Adrenal gland (tissue), 12 donors: Measurements from ENCODE around the gene PNPLA1. TPM values are rescaled to one million over a fixed set of nuclear protein-coding genes. Genes with fewer than 3 reads are reported as not detected.

Experiments used
- DNase-seq, 7 donors: peaks; one replicate each; pipeline ENCODE4 v3.0.0-alpha.2; 2019 to 2020
- H3K27ac ChIP-seq, 5 donors: fragments of 200-600 bp; sonication (generic) in 4 of 5; 1 replicate in 3 of 5; 2 replicates in 2 of 5; pipeline versions ENCODE4 v1.5.1 to v1.8.0; 2016 to 2020; ENCODE audit warnings: mild to moderate bottlenecking in 1 of 5
- H3K27me3 ChIP-seq: fragments of 200-600 bp; 2 replicates; pipeline ENCODE4 v1.8.0; 2021
- H3K36me3 ChIP-seq, 2 donors: fragments of 200-600 bp; replicated peaks in 1 of 2; 1 replicate in 1 of 2; 2 replicates in 1 of 2; pipeline versions ENCODE4 v1.5.1 to v1.8.0; 2018 to 2022
- H3K4me1 ChIP-seq, 2 donors: fragments of 200-600 bp; replicated peaks in 1 of 2; 1 replicate in 1 of 2; 2 replicates in 1 of 2; pipeline versions ENCODE4 v1.5.1 to v1.8.0; 2018 to 2021
- H3K4me3 ChIP-seq, 4 donors: fragments of 200-600 bp; sonication (generic) in 3 of 4; one replicate each; pipeline ENCODE4 v1.5.1; 2016 to 2018
- H3K9me3 ChIP-seq, 3 donors: fragments of 200-600 bp; sonication (generic) in 1 of 3; replicated peaks in 1 of 3; 1 replicate in 2 of 3; 2 replicates in 1 of 3; pipeline versions ENCODE4 v1.5.1 to v1.8.0; 2016 to 2021
- POLR2A ChIP-seq, 2 donors: fragments of 450-650 bp; IDR thresholded peaks; one replicate each; pipeline ENCODE4 v1.6.1; 2017; ENCODE audit warnings: antibody characterized with exemption in 2 of 2, mild to moderate bottlenecking in 2 of 2, moderate library complexity in 1 of 2
- WGBS, 4 donors: extraction: QIAGEN DNeasy Blood & Tissue Kit in 2 of 4; methylation state at CpG; one replicate each; pipeline versions ENCODE4 v1.1.5 to v1.1.7; 2013 to 2017; 5-methylcytosine and 5-hydroxymethylcytosine counted together
- intact Hi-C, 2 donors: fragments of 100-400 bp; cut with DNase I; formaldehyde crosslinking; loops; one replicate each; pipeline versions ENCODE4 v1.14.1 to v1.15.0; 2022 to 2023
- polyA plus RNA-seq, 3 donors: library from polyadenylated mRNA; stranded (reverse); fragments of 200-250 nt in 2 of 3; fragments of 350-450 nt in 1 of 3; fragmentation: Illumina TruSeq in 1 of 3; extraction: RNeasy Lipid Tissue Mini Kit (QIAGEN cat#74804) in 1 of 3; gene quantifications; one replicate each; pipeline ENCODE4 v1.2.3, GENCODE V29; 2013 to 2014
- total RNA-seq, 9 donors: library from RNA; depleted of rRNA in 4 of 9; stranded (reverse); fragments of >200 nt in 4 of 9; fragments of 120-200 nt in 1 of 9; fragmentation: NEBNext Ultra II Directional in 1 of 9; extraction: Animal tissue kit (Norgen Biotek cat#: 25700) in 1 of 9; gene quantifications; one replicate each; pipeline versions ENCODE4 v1.1.0 to v1.2.4, GENCODE V29; 2013 to 2023
- TF ChIP-seq, protein P1 (sequence below), 6 experiments: fragments of 450-650 bp in 4 of 6; fragments of 200-600 bp in 2 of 6; sonication (generic) in 1 of 6; IDR thresholded peaks; 1 replicate in 5 of 6; 2 replicates in 1 of 6; pipeline versions ENCODE4 v1.5.1 to v1.8.0; 2016 to 2021; ENCODE audit warnings: antibody characterized with exemption in 6 of 6, mild to moderate bottlenecking in 2 of 6, moderate library complexity in 1 of 6
- donor health status: healthy with polysubstance abuse.
- donor health status: Bipolar disorder and iron deficiency.
- donor health status: DM: yes; HTN: yes; CAD: no.
- donor health status: DM: no; HTN: no; CAD: no.
- donor health status: DM: no; HTN: no; CAD: no.
- donor health status: DM: yes; HTN: yes; CAD: no.

PNPLA1 gene
- total and polyA plus RNA-seq, 12 donors, result 0.11 to 1.6 (median 0.29) TPM; not detected in 6

DNA sequence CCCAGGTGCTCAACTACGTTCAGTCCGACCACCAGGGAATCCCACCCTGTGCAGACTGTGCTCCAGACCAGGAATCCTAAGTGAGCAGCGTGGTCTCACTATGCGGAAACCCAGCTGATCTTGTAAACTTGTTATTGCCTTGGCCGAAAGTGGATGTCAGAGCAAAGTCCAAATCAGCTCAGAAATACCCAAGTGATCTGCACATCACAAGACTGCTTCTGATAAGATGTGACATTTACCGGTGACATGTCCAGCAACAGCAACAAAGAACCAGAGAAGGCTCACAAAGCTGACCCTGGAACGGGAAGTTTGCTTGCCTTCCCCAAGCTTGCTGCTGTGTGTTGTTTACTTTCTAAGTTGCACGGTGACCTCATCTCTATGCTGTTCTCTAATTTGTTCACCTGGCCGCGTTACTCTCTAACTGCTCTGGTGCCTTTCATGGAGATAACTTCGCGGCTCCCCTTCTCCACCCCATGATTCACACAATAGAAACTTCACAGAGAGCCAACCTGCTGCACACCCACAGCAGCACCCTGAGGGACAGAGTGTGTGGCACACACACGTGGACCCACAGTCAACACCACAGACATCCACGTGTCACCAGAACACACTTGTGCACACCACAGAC lies 65.1 kb downstream of the PNPLA1 start:
- Histone ChIP-seq H3K4me1 (peaks cover 0 to 10% of the 10 kb centered on the region in 2 donors), H3K4me3 (no peak overlapping the region), H3K27ac (no peak overlapping the region), H3K27me3 (peaks cover 7% of the 10 kb centered on the region), H3K9me3 (no peaks in the 10 kb centered on the region), H3K36me3 (no peaks in the 10 kb centered on the region)
- 65 to 75% (median 68%) methylated on average over 14 of the region's 14 CpGs for WGBS, 4 donors
- intact Hi-C loops, result no loop called here
- DNase-seq, result no peak
- TF ChIP-seq POLR2A (IDR thresholded peaks at IDR 0.05), result no peak
- TF ChIP-seq, protein P1, sequence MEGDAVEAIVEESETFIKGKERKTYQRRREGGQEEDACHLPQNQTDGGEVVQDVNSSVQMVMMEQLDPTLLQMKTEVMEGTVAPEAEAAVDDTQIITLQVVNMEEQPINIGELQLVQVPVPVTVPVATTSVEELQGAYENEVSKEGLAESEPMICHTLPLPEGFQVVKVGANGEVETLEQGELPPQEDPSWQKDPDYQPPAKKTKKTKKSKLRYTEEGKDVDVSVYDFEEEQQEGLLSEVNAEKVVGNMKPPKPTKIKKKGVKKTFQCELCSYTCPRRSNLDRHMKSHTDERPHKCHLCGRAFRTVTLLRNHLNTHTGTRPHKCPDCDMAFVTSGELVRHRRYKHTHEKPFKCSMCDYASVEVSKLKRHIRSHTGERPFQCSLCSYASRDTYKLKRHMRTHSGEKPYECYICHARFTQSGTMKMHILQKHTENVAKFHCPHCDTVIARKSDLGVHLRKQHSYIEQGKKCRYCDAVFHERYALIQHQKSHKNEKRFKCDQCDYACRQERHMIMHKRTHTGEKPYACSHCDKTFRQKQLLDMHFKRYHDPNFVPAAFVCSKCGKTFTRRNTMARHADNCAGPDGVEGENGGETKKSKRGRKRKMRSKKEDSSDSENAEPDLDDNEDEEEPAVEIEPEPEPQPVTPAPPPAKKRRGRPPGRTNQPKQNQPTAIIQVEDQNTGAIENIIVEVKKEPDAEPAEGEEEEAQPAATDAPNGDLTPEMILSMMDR (IDR thresholded peaks at IDR 0.05), result no peak

DNA sequence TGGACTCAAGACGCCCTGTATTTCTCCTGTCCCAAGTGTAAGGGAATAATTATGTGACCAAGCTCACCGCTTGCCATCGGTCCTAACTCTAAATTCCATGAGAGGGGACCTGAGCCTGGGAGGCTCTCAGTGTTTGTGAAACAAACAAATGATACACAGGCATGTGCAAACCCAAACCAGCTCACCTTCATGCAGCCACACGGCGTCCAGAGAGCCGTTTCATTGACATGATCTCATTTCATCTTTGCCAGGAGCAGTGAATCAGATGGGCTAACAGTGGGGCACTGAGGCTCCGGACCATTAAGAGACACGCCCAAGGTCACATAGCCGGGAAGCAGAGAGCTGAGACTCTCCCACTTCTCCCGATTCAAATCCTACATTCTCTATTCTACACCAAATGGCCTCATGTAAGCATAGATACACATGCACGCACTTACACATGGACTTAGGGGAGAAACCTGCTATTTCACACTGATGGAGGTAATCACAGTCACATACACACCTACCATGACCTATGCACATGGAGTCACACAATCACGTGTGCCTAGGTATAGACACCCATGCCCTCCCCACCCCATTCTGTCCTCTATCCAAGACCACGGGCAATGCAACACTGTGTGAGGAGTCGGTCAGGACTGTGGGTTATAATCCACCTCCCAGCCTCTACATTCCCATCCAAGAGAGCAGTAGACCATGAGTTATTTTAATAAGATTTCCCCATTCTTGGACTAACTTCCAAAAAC lies 65.8 kb downstream of the PNPLA1 start:
- no peak overlapping the region for H3K4me3 ChIP-seq
- no peaks in the 10 kb centered on the region for H3K9me3 ChIP-seq
- no peaks in the 10 kb centered on the region for H3K36me3 ChIP-seq
- intact Hi-C loops, result no loop called here
- H3K4me1 ChIP-seq, result peaks cover 0 to 10% of the 10 kb centered on the region in 2 donors
- no peak overlapping the region for H3K27ac ChIP-seq
- no peak for DNase-seq
- WGBS, 4 donors, result 69 to 79% (median 73%) methylated on average over 11 to 14 of the region's 14 CpGs
- TF ChIP-seq, protein P1 (IDR thresholded peaks at IDR 0.05), result no peak
- no peak for TF ChIP-seq POLR2A (IDR thresholded peaks at IDR 0.05)
- peaks cover 7% of the 10 kb centered on the region for H3K27me3 ChIP-seq

DNA sequence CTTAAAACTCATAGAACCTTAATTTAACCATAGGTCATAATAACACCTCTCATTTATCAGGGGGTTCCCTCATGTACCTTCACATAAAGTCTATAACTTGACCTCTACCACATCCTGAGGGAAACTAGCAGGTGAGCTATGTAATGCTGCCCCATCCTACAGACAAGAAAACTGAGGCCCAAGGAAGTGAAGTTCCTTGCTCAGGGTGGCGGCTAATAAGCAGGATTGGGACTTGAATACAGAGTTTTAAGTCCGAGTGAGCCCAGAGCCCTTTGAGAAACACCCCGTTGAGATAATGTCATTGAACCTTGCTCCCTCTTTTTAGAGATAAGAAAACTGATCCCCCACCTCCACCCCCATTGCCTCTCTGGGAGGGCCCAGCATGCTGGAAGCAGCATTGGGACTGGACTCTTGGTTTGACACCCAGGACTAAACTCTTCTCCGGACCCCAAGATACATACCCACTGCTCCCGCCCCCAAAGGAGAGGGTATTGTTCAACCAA lies 66.4 kb downstream of the PNPLA1 start:
- no peak for DNase-seq
- TF ChIP-seq, protein P1 (IDR thresholded peaks at IDR 0.05), result no peak
- TF ChIP-seq POLR2A (IDR thresholded peaks at IDR 0.05), result no peak
- Histone ChIP-seq H3K9me3 (no peaks in the 10 kb centered on the region), H3K27me3 (peaks cover 7% of the 10 kb centered on the region), H3K36me3 (no peaks in the 10 kb centered on the region), H3K27ac (no peak overlapping the region), H3K4me1 (peaks cover 0 to 10% of the 10 kb centered on the region in 2 donors), H3K4me3 (no peak overlapping the region)
- intact Hi-C loops, result no loop called here
- WGBS, 4 donors, result 91 to 95% (median 93%) methylated on average over 5 of the region's 5 CpGs

DNA sequence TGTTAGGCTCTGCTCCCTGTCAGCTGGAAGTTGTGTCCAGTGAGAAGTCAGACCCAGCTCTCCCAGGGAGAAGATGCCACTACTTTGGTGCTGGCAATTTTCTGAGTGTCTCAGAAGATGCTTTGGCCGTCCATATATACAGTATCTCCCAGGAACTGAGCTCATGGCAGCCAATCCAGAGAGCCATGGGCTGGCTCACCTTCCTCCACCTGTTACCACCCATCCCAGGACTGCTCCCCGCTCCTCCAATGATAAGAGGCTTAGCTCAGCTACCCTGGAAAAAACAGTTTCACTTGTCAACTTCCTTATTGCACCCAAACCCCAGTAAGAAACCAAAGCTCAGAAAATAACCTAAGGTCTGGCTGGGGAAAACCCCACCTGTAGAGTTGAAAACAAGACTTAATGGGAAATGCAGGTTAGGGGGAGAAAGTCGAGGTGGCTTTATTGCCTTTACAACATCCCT lies 67.0 kb downstream of the PNPLA1 start, which contains the start of gene BNIP5:
TSS of gene BNIP5 (minus strand) at position 110 of the 463 bp plus-strand sequence. CDS start 6,198 bp downstream, outside the sequence.
- WGBS, 4 donors, result 79 to 81% (median 80%) methylated on average over 3 of the region's 3 CpGs
- Histone ChIP-seq H3K36me3 (no peaks in the 10 kb centered on the region), H3K9me3 (no peaks in the 10 kb centered on the region), H3K4me1 (peaks cover 0 to 10% of the 10 kb centered on the region in 2 donors), H3K27ac (no peak within 1 kb of the TSS), H3K27me3 (peaks cover 7% of the 10 kb centered on the region), H3K4me3 (no peak within 1 kb of the TSS)
- intact Hi-C loops, result no loop called here
- TF ChIP-seq, protein P1 (IDR thresholded peaks at IDR 0.05), result no peak
- TF ChIP-seq POLR2A (IDR thresholded peaks at IDR 0.05), result no peak
- no peak for DNase-seq
